22Rv1 (cell line): Measurements from ENCODE around the gene SLC51B.

Source experiments
- H3K27ac ChIP-seq: fragments of 450-650 bp; 2 replicates; pipeline ENCODE4 v1.5.1; 2017
- CTCF ChIP-seq: fragments of 450-650 bp; IDR thresholded peaks from 2 replicates; pipeline ENCODE4 v1.5.1; 2017; ENCODE audit warnings: mild to moderate bottlenecking
- ZFX ChIP-seq: fragments of 450-650 bp; IDR thresholded peaks from 2 replicates; pipeline ENCODE4 v1.6.1; 2017; ENCODE audit warnings: antibody characterized with exemption, borderline replicate concordance

SLC51B gene

GRCh38 chr15:65085990-65086679 is 40.9 kb downstream of the SLC51B start:
- H3K27ac ChIP-seq = no peak overlapping the region
- TF ChIP-seq ZFX (no peak), CTCF (peak; percentile 78)

GRCh38 chr15:65086680-65087111 is 41.5 kb downstream of the SLC51B start:
- no peak for TF ChIP-seq ZFX
- TF ChIP-seq CTCF = peak; percentile 42
- H3K27ac ChIP-seq = no peak overlapping the region

- TF ChIP-seq ZFX = no peak
- no peak overlapping the region for H3K27ac ChIP-seq
Observed at GRCh38 chr15:65087411-65087810, 42.2 kb downstream of the SLC51B start.

GRCh38 chr15:65087873-65088642 is 42.9 kb downstream of the SLC51B start:
- H3K27ac ChIP-seq = no peak overlapping the region
- no peak for TF ChIP-seq CTCF
- no peak for TF ChIP-seq ZFX

GRCh38 chr15:65088643-65089021 is 43.4 kb downstream of the SLC51B start:
- no peak overlapping the region for H3K27ac ChIP-seq

GRCh38 chr15:65089206-65089824 is 44.1 kb downstream of the SLC51B start:
- H3K27ac ChIP-seq = no peak overlapping the region
- TF ChIP-seq ZFX = no peak

More at GRCh38 chr15:65088643-65089021, 43.4 kb downstream of the SLC51B start:
- TF ChIP-seq CTCF = no peak
- no peak for TF ChIP-seq ZFX

GRCh38 chr15:65091946-65092770 is 47.0 kb downstream of the SLC51B start:
- no peak overlapping the region for H3K27ac ChIP-seq
- TF ChIP-seq ZFX (no peak), CTCF (no peak)
